A549 (cell line): ENCODE measurements around the gene SLC9A1. TPM values are rescaled to one million over a fixed set of nuclear protein-coding genes. Genes with fewer than 3 reads are reported as not detected.

ENCODE experiments used
- ATAC-seq, 2 experiments: fragments of 200-7000 bp in 1 of 2; fragments of >200 bp in 1 of 2; cut with Nextera tagmentation in 1 of 2; cut with Tn5 transposase in 1 of 2; 3 replicates each; pipeline versions ENCODE4 v1.8.0 to v1.9.1; 2018 to 2020; ENCODE audit warnings: mild to moderate bottlenecking in 1 of 2, moderate library complexity in 1 of 2
- CTCF ChIA-PET: fragments of 300-600 bp; sonication (Branson Sonifier 250); formaldehyde crosslinking; extraction: SDS; loops from one replicate; lab custom pipeline; 2021; ENCODE audit warnings: antibody characterized with exemption, inconsistent platforms; lab: Yijun Ruan, JAX
- POLR2A ChIA-PET: fragments of 350-600 bp; formaldehyde crosslinking; extraction: SDS; loops from one replicate; lab custom pipeline; 2021; ENCODE audit warnings: antibody characterized with exemption, inconsistent platforms; lab: Yijun Ruan, JAX
- DNase-seq, 2 experiments: peaks; one replicate each; pipeline versions ENCODE4 v3.0.0 to v3.0.0-alpha.2; 2011 to 2016; ENCODE audit warnings: low read depth in 1 of 2, low spot score in 1 of 2
- FAIRE-seq: peaks from 2 replicates; lab custom pipeline; 2011; peaks lifted over from hg19 to GRCh38; lab: Jason Lieb, UNC
- H3K27ac ChIP-seq, 2 experiments: fragments of >200 bp; sonication (Bioruptor Twin); formaldehyde crosslinking; 3 replicates each; pipeline ENCODE4 v1.5.1; 2016 to 2017
- H3K4me1 ChIP-seq: fragments of >200 bp; sonication (Bioruptor Twin); formaldehyde crosslinking; 3 replicates; pipeline ENCODE4 v1.6.1; 2016
- H3K4me2 ChIP-seq: fragments of >200 bp; sonication (Bioruptor Twin); formaldehyde crosslinking; 3 replicates; pipeline ENCODE4 v1.6.1; 2016
- H3K4me3 ChIP-seq: fragments of >200 bp; sonication (Bioruptor Twin); formaldehyde crosslinking; 3 replicates; pipeline ENCODE4 v1.5.1; 2016
- H3K9me3 ChIP-seq: fragments of >200 bp; sonication (Bioruptor Twin); formaldehyde crosslinking; 3 replicates; pipeline ENCODE4 v1.6.1; 2016
- BHLHE40 ChIP-seq: IDR thresholded peaks from 2 replicates; pipeline ENCODE4 v1.6.1; 2012; ENCODE audit warnings: low read depth, low read length, inconsistent platforms
- CBX2 ChIP-seq: fragments of 200-600 bp; sonication (generic); IDR thresholded peaks from 2 replicates; pipeline ENCODE4 v1.6.1; 2016; ENCODE audit warnings: low read depth, mild to moderate bottlenecking, borderline replicate concordance
- EHF ChIP-seq: fragments of 250-450 bp; sonication (Bioruptor Pico); IDR thresholded peaks from 2 replicates; pipeline ENCODE4 v1.5.0; 2020; ENCODE audit warnings: mild to moderate bottlenecking
- ESRRA ChIP-seq: fragments of 150-350 bp; IDR thresholded peaks from 2 replicates; pipeline ENCODE4 v1.6.1; 2014; ENCODE audit warnings: mild to moderate bottlenecking, low read length, borderline replicate concordance
- FOXS1 ChIP-seq: fragments of 250-450 bp; sonication (Bioruptor Pico); IDR thresholded peaks from 2 replicates; pipeline ENCODE4 v1.5.0; 2020; ENCODE audit warnings: mild to moderate bottlenecking, moderate library complexity
- HDAC2 ChIP-seq: fragments of 200-600 bp; sonication (generic); IDR thresholded peaks from 2 replicates; pipeline ENCODE4 v1.6.1; 2016
- JUNB ChIP-seq: fragments of >200 bp; sonication (Bioruptor Twin); formaldehyde crosslinking; IDR thresholded peaks from 2 replicates; pipeline ENCODE4 v1.6.1; 2016
- KDM1A ChIP-seq: fragments of 200-600 bp; sonication (generic); IDR thresholded peaks from 2 replicates; pipeline ENCODE4 v1.6.1; 2016; ENCODE audit warnings: low read depth, mild to moderate bottlenecking
- MYC ChIP-seq: IDR thresholded peaks from 2 replicates; pipeline ENCODE4 v1.6.1; 2012; ENCODE audit warnings: mild to moderate bottlenecking, inconsistent platforms, low read length, improper control_type of control experiment, borderline replicate concordance
- NFE2L2 ChIP-seq: fragments of 150-350 bp; conservative IDR thresholded peaks from 2 replicates; pipeline ENCODE4 v1.6.1; 2014; ENCODE audit warnings: low read length
- RARB ChIP-seq: fragments of 250-450 bp; sonication (Bioruptor Pico); IDR thresholded peaks from 2 replicates; pipeline ENCODE4 v1.8.0; 2021; ENCODE audit warnings: mild to moderate bottlenecking, moderate library complexity
- RCOR1 ChIP-seq: fragments of 150-350 bp; IDR thresholded peaks from 2 replicates; pipeline ENCODE4 v1.6.1; 2014; ENCODE audit warnings: antibody characterized with exemption, low read length, low read depth
- REST ChIP-seq: fragments of 200-600 bp; sonication (generic); IDR thresholded peaks from 2 replicates; pipeline ENCODE4 v1.6.1; 2016; ENCODE audit warnings: antibody characterized with exemption, mild to moderate bottlenecking, moderate library complexity
- RNF2 ChIP-seq: fragments of 200-600 bp; sonication (generic); IDR thresholded peaks from 2 replicates; pipeline ENCODE4 v1.6.1; 2016; ENCODE audit warnings: low read depth, mild to moderate bottlenecking, antibody characterized with exemption, moderate library complexity, borderline replicate concordance
- SMC3 ChIP-seq: fragments of >200 bp; sonication (Bioruptor Twin); formaldehyde crosslinking; IDR thresholded peaks from 3 replicates; pipeline ENCODE4 v1.6.1; 2018; ENCODE audit warnings: inconsistent platforms
- TP53 ChIP-seq: fragments of 250-450 bp; sonication (Bioruptor Pico); IDR thresholded peaks from 2 replicates; pipeline ENCODE4 v1.5.0; 2021; ENCODE audit warnings: mild to moderate bottlenecking, moderate library complexity
- WGBS: methylation state at CpG from one replicate; pipeline ENCODE4 v1.1.6; 2017; ENCODE audit errors: missing lambda C conversion rate; 5-methylcytosine and 5-hydroxymethylcytosine counted together
- polyA plus RNA-seq, 4 experiments: library from polyadenylated mRNA; depleted of rRNA in 3 of 4; stranded (reverse); fragments of >200 nt; fragmentation: RNase III in 1 of 4; extraction: RNeasy Plus Mini Kit Qiagen cat#74134 plus additional on column Dnase treatment in 1 of 4; gene quantifications; 2 replicates in 3 of 4; 3 replicates in 1 of 4; pipeline ENCODE4 v1.2.3, GENCODE V29; 2011 to 2017
- TF ChIP-seq, protein P1 (sequence below): fragments of 250-450 bp; sonication (Bioruptor Pico); IDR thresholded peaks from 2 replicates; pipeline ENCODE4 v1.5.0; 2021; ENCODE audit warnings: mild to moderate bottlenecking, moderate library complexity, borderline replicate concordance
- TF ChIP-seq, protein P2 (sequence below): fragments of >200 bp; sonication (Bioruptor Twin); formaldehyde crosslinking; IDR thresholded peaks from 3 replicates; pipeline ENCODE4 v1.5.1; 2016
- TF ChIP-seq, protein P3 (sequence below): fragments of >200 bp; sonication (Bioruptor Twin); formaldehyde crosslinking; IDR thresholded peaks from 2 replicates; pipeline ENCODE4 v1.6.1; 2016

Gene SLC9A1
- polyA plus RNA-seq, 2 of the 4 experiments (the other 2 are of a cell fraction): 7.4 to 8.0 TPM

GRCh38 chr1:27166929-27167328, 12.0 kb upstream of the SLC9A1 start:
- Histone ChIP-seq H3K9me3 (no peaks in the 10 kb centered on the region), H3K4me3 (no peak overlapping the region), H3K4me1 (peaks cover 18% of the 10 kb centered on the region), H3K27ac (peak overlapping the region in 1 of 2 experiments; percentile 40; a peak in 1 of 6 replicates), H3K4me2 (0 out of 3 replicates have a peak overlapping the region, but pooled peaks have one; percentile 32)
- ChIA-PET CTCF (interaction anchor here (0.7 kb wide), 1 partner anchor 18 kb away, joined by 3 read pairs; no protein-coding TSS in a partner anchor), POLR2A (no interaction called here)
- no peak for DNase-seq
- no peak for ATAC-seq
- TF ChIP-seq, protein P1, sequence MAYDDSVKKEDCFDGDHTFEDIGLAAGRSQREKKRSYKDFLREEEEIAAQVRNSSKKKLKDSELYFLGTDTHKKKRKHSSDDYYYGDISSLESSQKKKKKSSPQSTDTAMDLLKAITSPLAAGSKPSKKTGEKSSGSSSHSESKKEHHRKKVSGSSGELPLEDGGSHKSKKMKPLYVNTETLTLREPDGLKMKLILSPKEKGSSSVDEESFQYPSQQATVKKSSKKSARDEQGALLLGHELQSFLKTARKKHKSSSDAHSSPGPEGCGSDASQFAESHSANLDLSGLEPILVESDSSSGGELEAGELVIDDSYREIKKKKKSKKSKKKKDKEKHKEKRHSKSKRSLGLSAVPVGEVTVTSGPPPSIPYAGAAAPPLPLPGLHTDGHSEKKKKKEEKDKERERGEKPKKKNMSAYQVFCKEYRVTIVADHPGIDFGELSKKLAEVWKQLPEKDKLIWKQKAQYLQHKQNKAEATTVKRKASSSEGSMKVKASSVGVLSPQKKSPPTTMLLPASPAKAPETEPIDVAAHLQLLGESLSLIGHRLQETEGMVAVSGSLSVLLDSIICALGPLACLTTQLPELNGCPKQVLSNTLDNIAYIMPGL (CRISPR knock-in tag): no peak
- TF ChIP-seq RNF2: no peak
- TF ChIP-seq, protein P2, sequence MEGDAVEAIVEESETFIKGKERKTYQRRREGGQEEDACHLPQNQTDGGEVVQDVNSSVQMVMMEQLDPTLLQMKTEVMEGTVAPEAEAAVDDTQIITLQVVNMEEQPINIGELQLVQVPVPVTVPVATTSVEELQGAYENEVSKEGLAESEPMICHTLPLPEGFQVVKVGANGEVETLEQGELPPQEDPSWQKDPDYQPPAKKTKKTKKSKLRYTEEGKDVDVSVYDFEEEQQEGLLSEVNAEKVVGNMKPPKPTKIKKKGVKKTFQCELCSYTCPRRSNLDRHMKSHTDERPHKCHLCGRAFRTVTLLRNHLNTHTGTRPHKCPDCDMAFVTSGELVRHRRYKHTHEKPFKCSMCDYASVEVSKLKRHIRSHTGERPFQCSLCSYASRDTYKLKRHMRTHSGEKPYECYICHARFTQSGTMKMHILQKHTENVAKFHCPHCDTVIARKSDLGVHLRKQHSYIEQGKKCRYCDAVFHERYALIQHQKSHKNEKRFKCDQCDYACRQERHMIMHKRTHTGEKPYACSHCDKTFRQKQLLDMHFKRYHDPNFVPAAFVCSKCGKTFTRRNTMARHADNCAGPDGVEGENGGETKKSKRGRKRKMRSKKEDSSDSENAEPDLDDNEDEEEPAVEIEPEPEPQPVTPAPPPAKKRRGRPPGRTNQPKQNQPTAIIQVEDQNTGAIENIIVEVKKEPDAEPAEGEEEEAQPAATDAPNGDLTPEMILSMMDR: no peak
- TF ChIP-seq, all 56 proteins: peak for 0
- FAIRE-seq: no peak
- 74% methylated on average over 4 of the region's 4 CpGs for whole genome bisulfite sequencing

DNA sequence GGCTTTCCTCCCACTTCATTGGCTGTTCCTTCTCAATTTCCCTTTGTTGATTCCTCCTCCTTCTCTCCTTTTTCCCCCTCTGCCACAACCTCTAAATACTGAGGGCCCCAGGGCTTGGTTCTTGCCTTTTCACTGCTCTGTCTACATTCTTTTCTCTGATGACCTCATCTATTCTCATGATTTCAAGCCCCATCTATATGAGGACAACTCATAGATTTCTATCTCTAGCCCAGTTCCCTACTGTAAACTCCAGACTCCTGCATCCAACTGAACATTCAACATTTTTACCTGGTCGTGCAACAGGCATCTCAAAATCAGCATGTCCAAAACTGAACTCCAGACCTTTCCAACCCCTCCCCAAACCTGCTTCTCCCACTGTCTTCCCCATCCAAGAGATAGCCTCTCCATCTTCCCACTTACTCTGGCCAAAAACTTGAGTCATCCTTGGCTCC, 11.5 kb upstream of the SLC9A1 start:
- H3K4me2 ChIP-seq: peak overlapping the region; percentile 32; the same call in 1 of the 3 replicates
- peak overlapping the region in 1 of 2 experiments; percentile 40; a peak in 2 of 6 replicates for H3K27ac ChIP-seq
- FAIRE-seq: no peak
- H3K4me3 ChIP-seq: no peak overlapping the region
- CTCF ChIA-PET: interaction anchor here (0.7 to 1.0 kb wide), 2 partner anchors 8 to 17 kb away, joined by 3 read pairs; no protein-coding TSS in a partner anchor
- H3K4me1 ChIP-seq: peaks cover 18% of the 10 kb centered on the region
- no peaks in the 10 kb centered on the region for H3K9me3 ChIP-seq
- TF ChIP-seq FOXS1 (CRISPR knock-in tag) (no peak), KDM1A (no peak), RARB (CRISPR knock-in tag) (no peak), ESRRA (no peak), REST (no peak), MYC (no peak), CBX2 (no peak), BHLHE40 (no peak), EHF (CRISPR knock-in tag) (no peak), RCOR1 (no peak), JUNB (no peak), HDAC2 (no peak), SMC3 (no peak), TP53 (CRISPR knock-in tag) (no peak), NFE2L2 (no peak)
- TF ChIP-seq, protein P3, sequence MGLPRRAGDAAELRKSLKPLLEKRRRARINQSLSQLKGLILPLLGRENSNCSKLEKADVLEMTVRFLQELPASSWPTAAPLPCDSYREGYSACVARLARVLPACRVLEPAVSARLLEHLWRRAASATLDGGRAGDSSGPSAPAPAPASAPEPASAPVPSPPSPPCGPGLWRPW: no peak
- TF ChIP-seq, protein P1 (CRISPR knock-in tag): no peak
- ATAC-seq: peak; percentile 28 to 30; a peak in 2 of 6 replicates
- DNase-seq: no peak
- POLR2A ChIA-PET: interaction anchor here (0.9 kb wide), 1 partner anchor 11 kb away, joined by 3 read pairs; the partner anchor contains the start of gene SLC9A1
- WGBS: 18% methylated on average over 1 of the region's 1 CpG
